ENCODE measurements around the gene MTFP1.

DNA sequence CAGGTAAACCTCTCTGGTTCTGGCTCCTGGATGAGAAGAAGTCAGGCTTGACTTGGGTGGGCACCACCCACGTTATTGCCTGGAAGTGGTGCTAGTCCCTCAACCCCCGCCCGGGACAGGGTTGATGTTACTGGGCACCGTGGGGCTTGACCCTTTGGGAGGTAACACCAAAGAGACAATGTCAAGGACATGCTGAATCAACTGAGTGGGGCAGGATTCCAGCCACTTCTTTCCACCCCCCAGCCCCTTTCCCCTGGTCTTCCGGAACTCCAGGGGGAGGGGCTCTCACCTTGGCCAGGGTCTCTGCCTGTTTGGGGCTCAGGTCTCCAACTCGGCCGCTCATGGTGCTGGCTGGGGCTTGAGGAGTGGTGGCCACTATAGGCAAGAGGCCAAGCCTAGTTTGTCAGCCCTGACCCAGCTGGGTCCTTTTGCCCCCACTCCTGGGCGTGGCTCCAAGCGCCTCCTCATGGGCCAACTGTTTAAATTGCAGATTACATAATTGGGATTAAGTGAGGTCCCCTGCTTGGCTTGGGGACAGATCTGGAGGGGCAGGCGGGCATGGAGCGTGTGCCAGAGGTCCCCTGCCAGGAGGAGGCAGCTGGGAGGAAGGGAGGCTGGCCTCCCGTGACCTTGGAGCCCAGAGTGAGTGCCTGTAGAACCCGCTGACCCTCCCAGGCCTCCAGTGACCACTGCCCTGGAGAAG is 46.2 kb downstream of the MTFP1 start, which contains the start of gene SEC14L3:
- TF ChIP-seq CTCF (conservative IDR thresholded peaks at IDR 0.05) (no peak), EZH2 (IDR thresholded peaks at IDR 0.05; ENCODE audit: low read depth) (no peak)
